Inflammatory macrophage treated with lipopolysaccharide for 1 hour (primary cell): Measurements from ENCODE around the gene SUSD6.
"Not testable (repeated sequence)": the region's sequence is repeated elsewhere in the genome, so short reads cannot be mapped to it uniquely, and the experiment has no call there.

Experiments
- DNase-seq, 2 donors: peaks; one replicate each; pipeline ENCODE4 v3.0.0-alpha.2; 2020 to 2022

SUSD6 gene

DNA sequence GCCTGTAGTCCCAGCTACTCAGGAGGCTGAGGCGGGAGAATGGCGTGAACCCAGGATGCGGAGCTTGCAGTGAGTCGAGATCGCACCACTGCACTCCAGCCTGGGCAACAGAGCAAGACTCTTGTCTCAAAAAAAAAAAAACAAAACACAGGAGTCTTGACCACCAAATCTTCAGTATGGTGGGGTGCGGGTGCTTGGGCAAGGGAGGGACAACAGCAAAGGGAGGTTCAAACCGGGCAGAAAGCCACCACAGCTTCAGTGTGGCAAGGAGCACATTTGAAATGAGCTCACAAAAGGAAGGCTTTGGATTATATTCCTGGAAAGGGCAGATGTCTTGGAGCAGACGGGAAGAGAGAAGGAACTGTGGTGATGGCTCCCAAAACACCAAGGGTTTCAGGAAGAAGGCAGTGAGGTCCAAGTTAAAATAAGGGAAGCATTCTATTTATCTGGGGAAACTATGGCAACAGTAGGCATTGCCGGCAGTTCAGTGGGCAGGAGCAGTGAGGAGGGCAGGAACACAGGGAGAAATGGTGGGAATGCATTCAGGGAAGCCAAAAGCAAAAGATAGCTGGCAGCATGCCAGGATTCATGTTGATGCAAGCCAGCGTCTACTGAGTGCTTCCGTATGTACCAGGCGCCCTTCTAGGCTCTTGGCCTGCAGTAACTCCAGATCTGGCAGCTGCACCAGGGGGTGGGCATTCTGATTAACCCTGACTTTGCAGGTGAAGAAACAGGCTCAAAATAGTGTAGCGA is 104.5 kb downstream of the SUSD6 start:
- DNase-seq: peak in 1 of 2 donors; percentile 82

DNA sequence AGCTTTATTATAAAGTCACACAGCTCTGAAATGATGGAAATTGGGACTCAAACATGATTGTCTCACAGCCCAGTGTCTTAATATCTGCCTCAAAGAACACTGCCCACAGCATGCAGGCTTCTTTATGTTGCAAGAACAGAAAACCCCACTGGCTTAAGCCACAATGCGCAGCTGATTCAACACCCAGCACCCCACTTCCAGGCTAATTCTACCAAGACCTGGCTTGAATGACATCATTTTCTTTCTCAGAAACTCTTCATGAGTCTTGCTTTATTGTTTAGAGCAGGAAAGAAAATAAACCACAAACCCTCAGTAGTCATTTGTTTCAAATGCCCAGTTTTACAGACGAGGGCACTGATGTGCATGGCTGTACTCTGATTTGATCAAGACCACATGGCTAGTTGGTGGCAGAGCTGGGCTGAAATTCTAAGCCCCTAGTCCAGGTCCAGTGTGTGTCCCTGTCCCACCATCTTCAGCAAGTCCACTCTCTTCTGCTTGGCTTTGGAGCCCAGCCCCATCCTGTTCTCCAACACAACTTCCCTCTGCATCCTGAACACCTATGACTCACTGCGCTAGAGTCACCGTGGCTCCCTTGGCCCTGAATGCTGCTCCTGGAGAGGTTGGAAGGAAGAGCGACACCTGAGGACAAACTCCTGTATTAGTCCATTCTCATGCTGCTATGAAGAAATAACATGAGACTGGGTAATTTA is 105.2 kb downstream of the SUSD6 start:
- DNase-seq: peak; percentile 97 to 99

DNA sequence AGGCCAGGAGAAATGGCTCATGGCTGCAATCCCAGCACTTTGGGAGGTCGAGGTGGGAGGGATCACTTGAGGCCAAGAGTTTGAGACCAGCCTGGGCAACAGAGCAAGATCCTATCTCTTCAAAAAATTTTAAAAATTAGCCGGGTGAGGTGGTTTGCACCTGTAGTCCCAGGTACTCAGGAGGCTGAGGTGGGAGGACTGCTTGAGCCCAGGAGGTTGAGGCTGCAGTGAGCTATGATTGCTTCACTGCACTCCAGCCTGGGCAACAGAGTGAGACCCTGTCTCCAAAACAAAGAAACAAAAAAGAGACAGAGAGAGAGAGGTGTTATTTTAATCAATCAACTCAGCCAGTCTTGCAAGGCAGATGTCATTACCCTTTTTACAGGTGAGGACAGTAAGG is 107.2 kb downstream of the SUSD6 start:
- DNase-seq: not testable (repeated sequence)

DNA sequence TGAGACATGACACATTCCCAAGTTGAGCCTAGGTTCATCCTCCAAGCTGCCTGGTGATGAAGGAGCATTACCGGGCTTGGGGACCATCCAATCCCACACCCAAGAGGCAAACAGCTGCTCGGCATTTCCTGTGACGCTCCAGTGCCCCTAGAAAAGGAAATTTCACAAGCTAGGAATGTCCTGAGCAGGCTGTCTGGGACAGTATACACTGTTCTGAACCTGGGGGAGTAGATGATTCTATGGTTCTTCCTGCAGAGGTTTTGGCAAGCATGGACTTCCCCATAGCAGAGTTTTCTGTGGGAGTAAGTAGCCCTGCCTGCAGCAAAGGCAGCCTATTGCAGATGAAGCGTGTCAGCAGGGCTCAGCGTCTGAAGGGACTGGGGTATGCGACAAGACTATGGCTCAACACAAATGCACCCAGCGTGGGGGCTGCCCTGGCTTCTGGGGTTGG is 108.1 kb downstream of the SUSD6 start:
- peak; percentile 97 to 100 for DNase-seq

DNA sequence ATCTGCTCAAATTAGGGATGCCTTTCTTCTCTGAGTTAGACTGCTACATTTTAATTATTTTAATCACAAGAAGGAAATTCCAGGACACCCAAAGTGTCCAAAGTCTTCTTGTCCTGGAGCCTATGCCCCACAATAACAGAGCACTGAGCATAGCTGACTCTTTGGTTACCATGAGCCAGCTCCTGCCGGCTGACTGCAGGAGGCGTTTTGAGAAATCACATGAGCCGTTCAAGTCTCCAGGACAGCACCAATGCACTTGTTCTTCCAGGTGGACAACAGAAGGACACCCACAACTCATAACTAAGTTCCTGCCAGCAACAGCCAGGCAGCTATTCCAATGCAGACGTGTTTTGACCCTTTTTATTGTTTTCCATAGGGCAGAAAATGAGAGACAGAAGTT is 109.5 kb downstream of the SUSD6 start:
- no peak for DNase-seq

DNA sequence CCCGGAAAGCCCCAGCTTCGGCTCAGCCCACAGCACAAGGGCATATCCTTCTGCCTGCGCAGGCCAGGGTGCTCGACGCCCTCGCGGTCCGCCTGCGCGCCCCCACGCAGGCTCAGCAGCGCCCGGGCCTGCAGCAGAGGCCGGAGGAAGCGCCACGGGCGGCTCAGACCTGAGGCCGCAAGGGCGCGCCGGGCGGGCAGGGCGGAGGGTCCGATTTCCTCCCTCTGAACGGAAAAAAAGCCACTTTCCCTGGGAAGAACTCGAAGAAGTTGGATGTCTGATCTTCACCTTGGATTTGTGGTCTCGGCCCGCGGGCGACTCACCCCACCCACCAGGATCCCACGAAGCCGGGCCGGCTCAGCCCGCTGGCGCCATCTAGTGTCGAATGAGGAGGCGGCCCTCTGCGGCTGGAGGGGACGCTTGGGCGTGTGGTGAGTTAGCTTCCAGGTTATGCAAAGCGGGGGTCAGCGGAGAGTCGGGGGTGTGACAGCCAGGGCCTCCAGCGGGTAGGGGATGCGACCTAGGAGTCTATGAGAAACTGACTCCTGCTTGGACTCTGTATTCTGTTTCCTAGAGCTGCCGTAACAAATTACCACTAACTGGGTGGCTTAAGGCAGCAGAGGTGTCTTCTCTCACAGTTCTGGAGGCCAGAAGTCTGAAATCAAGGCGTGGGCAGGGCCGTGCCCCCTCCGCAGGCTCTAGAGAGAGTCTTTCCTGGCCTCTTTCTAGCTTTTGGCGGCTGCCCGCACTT is 115.5 kb downstream of the SUSD6 start:
- DNase-seq: peak; percentile 90 to 96

DNA sequence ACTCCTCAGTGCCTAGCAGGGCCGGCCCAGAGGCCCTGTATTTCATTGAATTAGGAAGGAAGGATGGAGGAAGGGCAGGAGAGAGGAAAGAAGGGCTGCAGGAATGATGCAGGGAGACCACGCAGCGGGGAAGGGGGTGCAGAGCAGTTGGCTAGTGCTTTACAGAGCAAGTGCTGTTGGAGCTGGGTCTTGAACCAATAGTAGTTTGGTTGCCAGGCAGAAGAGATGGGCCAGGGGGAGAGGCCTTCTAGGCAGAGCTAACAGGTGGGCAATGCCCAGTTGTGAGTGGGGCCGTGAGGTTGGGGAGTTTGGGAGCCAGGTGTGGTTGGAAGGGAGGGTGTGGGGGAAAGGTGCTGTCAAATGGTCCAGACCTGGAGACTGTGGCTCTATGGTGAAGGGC is 116.5 kb downstream of the SUSD6 start:
- DNase-seq: no peak

DNA sequence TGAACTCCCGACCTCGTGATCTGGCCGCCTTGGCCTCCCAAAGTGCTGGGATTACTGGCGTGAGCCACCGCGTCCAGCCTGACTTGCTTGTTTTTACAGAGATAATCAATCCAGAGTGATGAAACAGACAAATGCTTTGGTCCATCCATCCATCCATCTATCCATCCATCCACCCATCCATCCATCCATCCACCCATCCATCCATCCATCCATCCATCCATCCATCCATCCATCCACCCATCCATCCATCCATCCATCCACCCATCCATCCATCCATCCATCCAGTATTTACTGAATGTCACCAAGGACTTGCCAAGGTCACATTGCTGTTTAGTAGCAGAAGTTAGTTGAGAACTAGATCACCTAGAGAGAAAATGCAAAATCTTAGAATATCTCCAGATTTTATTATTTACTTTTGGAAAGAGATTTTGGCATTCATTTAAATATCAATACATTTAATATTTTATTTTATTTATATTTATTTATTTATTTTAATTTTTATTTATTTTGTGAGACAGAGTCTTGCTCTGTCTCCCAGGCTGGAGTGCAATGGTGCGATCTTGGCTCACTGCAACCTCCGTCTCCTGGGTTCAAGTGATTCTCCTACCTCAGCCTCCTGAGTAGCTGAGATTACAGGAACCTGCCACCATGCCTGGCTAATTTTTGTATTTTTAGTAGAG is 120.7 kb downstream of the SUSD6 start:
- DNase-seq: not testable (repeated sequence)

DNA sequence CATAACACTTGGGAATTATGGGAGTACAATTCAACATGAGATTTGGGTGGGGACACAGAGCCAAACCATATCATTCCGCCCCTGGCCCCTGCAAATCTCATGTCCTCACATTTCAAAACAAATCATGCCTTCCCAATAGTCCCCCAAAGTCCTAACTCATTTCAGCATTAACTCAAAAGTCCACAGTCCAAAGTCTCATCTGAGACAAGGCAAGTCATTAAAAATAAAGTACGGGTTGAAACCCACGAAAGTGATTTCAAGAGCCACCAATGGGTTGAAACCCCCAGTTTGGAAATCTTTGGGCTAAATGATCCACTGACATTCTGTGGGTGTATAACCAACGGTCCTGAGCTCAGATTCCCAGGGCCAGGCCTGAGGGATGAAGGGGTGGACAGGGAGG is 125.0 kb downstream of the SUSD6 start:
- not testable (repeated sequence) for DNase-seq

DNA sequence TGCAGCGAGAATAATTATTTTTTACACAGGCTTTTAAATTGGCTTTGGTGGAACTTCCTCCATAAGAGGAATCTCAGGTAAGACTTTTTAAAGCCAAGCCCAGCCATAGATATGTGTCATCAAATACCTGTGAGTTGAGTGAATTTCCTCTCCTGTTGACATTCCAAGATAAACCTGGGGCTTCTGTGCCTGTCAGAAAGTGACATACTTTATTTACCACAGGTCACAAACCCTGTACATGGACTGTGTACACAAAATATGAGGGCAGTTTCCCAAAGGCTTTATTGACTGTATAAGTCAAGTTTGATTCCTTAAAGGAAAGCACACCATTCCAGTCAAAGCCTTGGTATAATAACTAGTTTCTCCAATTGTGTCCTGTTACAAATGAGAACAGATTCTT is 129.7 kb downstream of the SUSD6 start:
- DNase-seq: no peak

DNA sequence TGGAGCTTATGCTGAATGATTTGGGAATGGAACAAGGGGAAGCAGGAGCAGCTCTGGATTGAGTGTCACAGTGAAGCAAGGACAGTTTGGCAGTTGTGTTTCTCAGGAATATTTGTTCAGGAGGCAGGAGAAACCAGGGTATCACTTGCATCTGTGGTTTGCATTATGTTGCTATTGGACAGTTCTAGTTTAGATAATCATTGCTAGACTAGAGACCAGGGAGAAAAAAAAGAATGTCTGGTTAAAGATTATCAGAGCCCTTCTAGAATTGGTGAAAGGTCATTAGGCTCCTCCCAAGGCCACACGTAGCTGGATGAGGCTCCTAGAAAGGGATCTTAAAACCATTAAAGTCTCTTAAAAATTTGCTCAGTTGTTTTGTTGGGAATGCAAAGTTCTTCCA is 138.6 kb downstream of the SUSD6 start:
- DNase-seq: no peak

DNA sequence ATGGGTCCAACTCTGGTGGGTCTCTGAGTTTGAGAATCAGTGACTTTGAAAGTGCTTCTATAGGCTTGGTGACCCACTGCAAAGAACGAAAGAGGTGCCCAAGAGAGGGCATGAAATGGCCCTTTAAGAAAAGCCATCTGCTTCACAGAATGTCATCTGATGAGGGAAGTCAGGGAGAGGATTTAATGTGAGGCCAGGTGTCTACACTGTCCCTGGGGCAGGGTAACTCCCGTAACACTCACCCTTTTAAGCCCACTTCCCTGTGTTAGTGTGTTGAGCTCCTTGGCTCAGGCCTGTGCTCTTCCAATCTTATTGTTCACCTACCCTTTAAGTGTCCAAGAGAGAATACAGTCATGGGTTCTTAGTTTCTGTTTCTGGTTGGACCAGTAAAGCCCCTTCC is 139.1 kb downstream of the SUSD6 start:
- no peak for DNase-seq

DNA sequence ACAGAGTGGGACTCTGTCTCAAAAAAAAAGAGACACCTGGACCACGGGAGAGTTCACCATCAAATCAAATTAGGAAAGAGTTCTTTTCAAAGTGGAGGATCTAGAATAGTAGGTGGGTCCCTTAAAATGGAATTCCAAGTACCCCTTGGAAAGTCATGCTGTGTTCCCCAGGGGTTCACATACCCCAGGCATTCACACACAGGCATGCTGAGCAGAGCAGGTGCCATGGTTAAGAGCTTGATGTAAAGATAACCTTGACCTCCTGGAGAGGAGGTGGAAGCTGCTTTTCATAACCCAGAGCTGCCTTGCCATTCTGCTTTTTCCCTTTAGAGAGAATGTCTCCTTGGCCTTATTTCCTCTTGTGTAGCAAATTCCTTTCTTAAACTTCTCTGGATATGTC is 141.4 kb downstream of the SUSD6 start:
- no peak for DNase-seq

DNA sequence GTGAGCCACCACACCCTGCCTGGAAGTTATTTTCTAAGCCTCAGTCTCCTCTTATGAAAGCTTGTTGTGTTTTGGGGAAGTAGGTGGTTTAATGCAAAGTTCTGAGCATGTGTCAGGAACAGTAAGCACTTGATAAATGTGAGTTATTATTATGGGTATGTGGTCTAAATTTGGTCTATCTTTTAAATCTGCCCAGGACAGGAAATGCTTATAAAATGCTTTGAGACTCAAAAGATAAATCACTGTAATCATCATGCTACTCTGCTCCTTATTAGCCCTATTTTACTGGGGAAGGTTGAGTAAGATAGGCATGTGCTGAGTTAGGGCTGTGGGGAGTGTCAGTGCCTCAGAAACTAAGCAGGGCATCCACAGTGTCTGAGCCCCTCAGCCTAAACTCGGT is 142.5 kb downstream of the SUSD6 start:
- peak in 1 of 2 donors; percentile 22 for DNase-seq

DNA sequence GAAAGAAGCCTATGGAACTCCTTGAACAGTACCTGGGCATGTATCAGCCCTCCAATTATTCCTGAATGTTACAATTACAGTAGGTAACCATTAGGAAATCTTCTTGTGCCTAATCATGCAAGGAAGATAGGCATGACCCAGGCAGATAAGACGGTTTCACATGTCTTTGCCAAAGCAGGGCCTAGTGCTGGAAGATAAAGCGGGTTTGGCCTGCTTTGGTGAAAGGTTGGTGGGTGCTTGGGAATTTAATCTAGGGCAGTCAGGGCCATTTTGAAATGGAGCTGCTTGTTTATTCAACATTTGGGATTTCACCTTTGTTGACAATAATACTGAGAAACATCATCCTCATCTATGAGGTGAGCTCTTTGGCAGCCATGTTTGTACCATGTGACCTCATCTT is 143.1 kb downstream of the SUSD6 start:
- no peak for DNase-seq

DNA sequence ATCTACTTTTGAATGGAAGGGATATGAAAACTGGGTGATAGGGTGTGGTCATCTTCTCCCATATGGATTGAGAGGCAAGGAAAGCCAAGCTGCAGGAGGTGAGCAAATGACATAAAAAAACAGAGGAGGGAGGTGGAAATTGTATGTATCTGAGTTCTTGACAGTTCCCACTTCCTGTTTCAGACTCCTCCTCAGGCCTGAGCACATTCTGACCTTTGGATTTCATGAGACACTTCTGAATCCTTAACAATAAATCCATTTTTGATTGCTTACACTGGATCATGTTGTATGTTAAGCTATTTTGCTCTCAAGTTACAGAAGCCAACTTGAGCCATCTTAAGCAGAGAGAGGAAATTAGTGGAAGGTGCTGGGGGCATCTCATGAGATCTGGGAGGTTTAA is 143.9 kb downstream of the SUSD6 start:
- DNase-seq: peak in 1 of 2 donors; percentile 9

DNA sequence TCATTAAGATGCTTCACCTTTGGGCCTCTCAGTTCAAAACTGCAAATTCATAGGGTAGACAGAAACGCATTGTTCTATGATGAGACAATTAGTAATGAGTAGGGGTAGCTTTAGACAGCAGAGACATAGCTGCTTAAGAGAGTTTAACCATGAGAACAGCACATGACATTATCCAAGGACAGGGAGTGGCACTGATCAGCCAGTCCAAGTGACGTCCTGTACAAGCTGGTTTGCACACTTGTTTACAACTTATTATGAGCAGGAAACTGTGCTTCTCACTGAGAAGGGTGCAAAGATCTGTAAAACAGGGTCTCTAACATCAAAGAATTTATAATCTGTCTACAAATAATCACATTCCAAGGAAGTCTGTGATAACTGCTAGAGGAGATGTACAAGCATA is 144.4 kb downstream of the SUSD6 start:
- no peak for DNase-seq

DNA sequence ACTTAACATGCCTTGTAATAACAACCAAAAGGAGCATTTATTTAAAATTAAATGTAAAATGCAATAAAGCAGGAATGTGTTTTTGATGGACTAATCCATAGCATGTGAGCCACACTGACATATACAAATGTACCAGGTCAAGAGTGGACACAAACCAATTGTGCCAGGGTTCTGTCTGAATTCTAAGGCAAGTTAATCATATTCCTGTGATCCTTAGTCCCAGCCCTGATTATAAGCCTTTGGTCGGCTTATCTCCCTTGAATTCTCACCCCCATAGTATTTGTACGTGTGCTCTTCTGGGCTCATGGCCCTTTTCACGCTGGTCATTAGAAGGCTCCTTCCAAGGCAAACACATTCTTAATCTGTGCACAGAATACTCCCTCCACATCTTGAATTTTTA is 144.9 kb downstream of the SUSD6 start:
- DNase-seq: no peak

DNA sequence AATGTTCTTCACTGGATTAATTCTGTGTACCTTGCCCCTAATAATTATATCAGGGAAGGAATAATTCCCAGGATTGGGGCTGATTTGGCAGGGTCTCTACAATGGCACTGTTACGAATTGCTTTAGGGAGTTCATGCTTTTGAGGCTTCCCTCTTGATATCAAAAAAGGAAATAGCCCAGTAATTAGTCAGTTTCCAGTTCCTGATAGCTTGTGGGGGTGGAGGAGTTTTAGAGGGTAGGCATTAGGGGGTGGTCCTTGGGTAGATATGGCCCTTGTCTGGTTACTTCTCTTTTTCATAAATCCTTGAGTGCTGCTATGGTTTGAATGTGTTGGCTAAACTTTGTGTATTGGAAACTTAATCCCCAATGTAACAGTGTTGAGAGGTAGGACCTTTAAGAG is 149.4 kb downstream of the SUSD6 start:
- peak; percentile 17 to 35 for DNase-seq

DNA sequence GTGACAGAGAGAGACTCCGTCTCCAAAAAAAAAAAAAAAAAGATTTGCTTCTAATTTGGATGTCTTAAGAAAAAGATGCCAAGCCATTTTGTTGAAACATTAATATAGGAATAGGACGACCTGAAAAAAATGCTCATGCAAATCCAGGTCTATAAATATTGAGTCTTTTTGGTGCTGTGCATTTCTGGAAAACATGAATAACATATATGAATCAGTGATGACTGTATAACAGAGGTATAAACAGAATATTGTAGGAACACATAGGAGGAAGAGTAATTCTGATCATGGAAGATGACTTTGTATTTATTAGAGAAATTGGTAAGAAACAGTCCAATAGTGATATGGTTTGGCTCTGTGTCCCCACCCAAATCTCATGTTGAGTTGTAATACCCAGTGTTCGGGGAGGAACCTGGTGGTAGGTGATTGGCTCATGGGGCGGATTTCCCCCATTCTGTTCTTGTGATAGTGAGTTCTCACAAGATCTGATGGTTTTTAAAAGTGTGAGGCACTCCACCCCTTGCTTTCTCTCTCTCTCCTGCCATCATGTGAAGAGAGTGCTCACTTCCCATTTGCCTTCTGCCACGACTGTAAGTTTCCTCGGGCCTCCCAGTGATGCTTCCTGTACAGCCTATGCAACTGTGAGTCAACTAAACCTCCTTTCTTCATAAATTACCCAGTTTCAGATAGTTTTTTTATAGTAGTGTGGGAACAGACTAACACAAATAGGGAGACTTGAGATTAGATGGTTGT is 152.5 kb downstream of the SUSD6 start:
- peak; percentile 39 to 45 for DNase-seq
